Sigmoid colon (tissue), 7 donors: ENCODE results near the gene NCCRP1. TPM values are rescaled to one million over a fixed set of nuclear protein-coding genes. Genes with fewer than 3 reads are reported as not detected.

Experiments
- DNase-seq: peaks from one replicate; pipeline ENCODE4 v3.0.0-alpha.2; 2019
- H3K27ac ChIP-seq, 4 donors: fragments of 200-600 bp; sonication (generic); one replicate each; pipeline ENCODE4 v1.5.1; 2016 to 2019; ENCODE audit warnings: mild to moderate bottlenecking in 1 of 4
- H3K27me3 ChIP-seq, 3 donors: fragments of 200-600 bp; sonication (generic); one replicate each; pipeline ENCODE4 v1.5.1; 2019; ENCODE audit warnings: mild to moderate bottlenecking in 1 of 3
- H3K36me3 ChIP-seq, 4 donors: fragments of 200-600 bp; sonication (generic); one replicate each; pipeline ENCODE4 v1.5.1; 2016 to 2019
- H3K4me1 ChIP-seq, 4 donors: fragments of 200-600 bp; sonication (generic); one replicate each; pipeline ENCODE4 v1.5.1; 2017 to 2019
- H3K4me3 ChIP-seq, 4 donors: fragments of 200-600 bp; sonication (generic); one replicate each; pipeline ENCODE4 v1.5.1; 2017 to 2019; ENCODE audit warnings: mild to moderate bottlenecking in 2 of 4, moderate library complexity in 1 of 4
- H3K9me3 ChIP-seq, 4 donors: fragments of 200-600 bp in 3 of 4; sonication (generic) in 3 of 4; one replicate each; pipeline versions ENCODE4 v1.5.1 to v1.6.1; 2013 to 2019
- EP300 ChIP-seq, 4 donors: sonication (generic); formaldehyde crosslinking; IDR thresholded peaks; one replicate each; pipeline ENCODE4 v1.6.1; 2017; ENCODE audit warnings: antibody characterized with exemption in 4 of 4
- POLR2A ChIP-seq, 2 donors: fragments of 450-650 bp; IDR thresholded peaks; one replicate each; pipeline ENCODE4 v1.6.1; 2016; ENCODE audit warnings: antibody characterized with exemption in 2 of 2, mild to moderate bottlenecking in 2 of 2, moderate library complexity in 2 of 2
- POLR2AphosphoS5 ChIP-seq, 4 donors: sonication (generic); formaldehyde crosslinking; IDR thresholded peaks; one replicate each; pipeline ENCODE4 v1.6.1; 2017; ENCODE audit warnings: antibody characterized with exemption in 4 of 4
- WGBS, 2 donors: extraction: QIAGEN DNeasy Blood & Tissue Kit; methylation state at CpG; one replicate each; pipeline ENCODE4 v1.1.7; 2013; 5-methylcytosine and 5-hydroxymethylcytosine counted together
- intact Hi-C: fragments of 100-400 bp; cut with DNase I; formaldehyde crosslinking; loops from one replicate; pipeline ENCODE4 v1.15.1; 2023
- polyA plus RNA-seq, 3 donors: library from polyadenylated mRNA; stranded (reverse); fragments of 200-250 nt; gene quantifications; one replicate each; pipeline ENCODE4 v1.2.3, GENCODE V29; 2013
- total RNA-seq, 4 donors: library from RNA; depleted of rRNA; stranded (reverse); fragments of >200 nt; gene quantifications; one replicate each; pipeline ENCODE4 v1.1.0, GENCODE V29; 2016
- TF ChIP-seq, protein P1 (sequence below), 4 experiments: fragments of 450-650 bp in 3 of 4; fragments of 200-600 bp in 1 of 4; IDR thresholded peaks; one replicate each; pipeline ENCODE4 v1.5.1; 2016 to 2019; ENCODE audit warnings: antibody characterized with exemption in 4 of 4, mild to moderate bottlenecking in 3 of 4, moderate library complexity in 2 of 4
- donor health status: healthy with polysubstance abuse.
- donor health status: Bipolar disorder and iron deficiency.
- donor health status: healthy.

Gene NCCRP1
- total and polyA plus RNA-seq, 7 donors, result 0.41 to 0.60 (median 0.52) TPM; not detected in 4

DNA sequence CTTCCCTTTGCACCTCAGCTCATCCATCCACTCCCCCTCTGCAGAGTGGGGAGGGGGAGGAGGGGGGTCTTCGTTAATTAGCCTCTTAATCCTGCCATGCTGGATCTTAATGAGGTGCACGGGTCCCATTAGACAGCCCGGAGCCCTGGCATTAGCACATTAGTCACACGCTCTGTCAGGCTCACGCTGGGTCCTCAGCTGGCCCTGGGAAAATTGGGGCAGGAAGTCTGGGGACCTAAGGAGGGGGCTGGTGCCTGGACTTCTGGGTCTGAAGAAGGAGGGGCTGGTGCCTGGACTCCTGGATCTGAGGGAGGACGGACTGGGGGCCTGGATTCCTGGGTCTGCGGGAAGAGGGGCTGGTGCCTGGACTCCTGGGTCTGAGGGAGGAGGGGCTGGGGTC is 444 bp upstream of the NCCRP1 start:
- H3K4me3 ChIP-seq, result no peak overlapping the region
- no peak for DNase-seq
- no peaks in the 10 kb centered on the region for H3K36me3 ChIP-seq
- 32 to 38% methylated on average over 7 of the region's 7 CpGs for WGBS, 2 donors
- H3K27me3 ChIP-seq, result peaks cover 19 to 64% (median 59%) of the 10 kb centered on the region in 3 donors
- peaks cover 0 to 6% (median 6%) of the 10 kb centered on the region in 4 donors for H3K4me1 ChIP-seq
- H3K27ac ChIP-seq, result no peak overlapping the region
- intact Hi-C loops, result no loop called here
- TF ChIP-seq POLR2A (IDR thresholded peaks at IDR 0.05), result no peak
- no peak for TF ChIP-seq POLR2AphosphoS5 (IDR thresholded peaks at IDR 0.05)
- TF ChIP-seq, protein P1, sequence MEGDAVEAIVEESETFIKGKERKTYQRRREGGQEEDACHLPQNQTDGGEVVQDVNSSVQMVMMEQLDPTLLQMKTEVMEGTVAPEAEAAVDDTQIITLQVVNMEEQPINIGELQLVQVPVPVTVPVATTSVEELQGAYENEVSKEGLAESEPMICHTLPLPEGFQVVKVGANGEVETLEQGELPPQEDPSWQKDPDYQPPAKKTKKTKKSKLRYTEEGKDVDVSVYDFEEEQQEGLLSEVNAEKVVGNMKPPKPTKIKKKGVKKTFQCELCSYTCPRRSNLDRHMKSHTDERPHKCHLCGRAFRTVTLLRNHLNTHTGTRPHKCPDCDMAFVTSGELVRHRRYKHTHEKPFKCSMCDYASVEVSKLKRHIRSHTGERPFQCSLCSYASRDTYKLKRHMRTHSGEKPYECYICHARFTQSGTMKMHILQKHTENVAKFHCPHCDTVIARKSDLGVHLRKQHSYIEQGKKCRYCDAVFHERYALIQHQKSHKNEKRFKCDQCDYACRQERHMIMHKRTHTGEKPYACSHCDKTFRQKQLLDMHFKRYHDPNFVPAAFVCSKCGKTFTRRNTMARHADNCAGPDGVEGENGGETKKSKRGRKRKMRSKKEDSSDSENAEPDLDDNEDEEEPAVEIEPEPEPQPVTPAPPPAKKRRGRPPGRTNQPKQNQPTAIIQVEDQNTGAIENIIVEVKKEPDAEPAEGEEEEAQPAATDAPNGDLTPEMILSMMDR (IDR thresholded peaks at IDR 0.05), result no peak
- TF ChIP-seq EP300 (IDR thresholded peaks at IDR 0.05), result no peak
- H3K9me3 ChIP-seq, result no peaks in the 10 kb centered on the region

- no peaks in the 10 kb centered on the region for H3K9me3 ChIP-seq
- no peak overlapping the region for H3K27ac ChIP-seq
- DNase-seq, result no peak
- H3K4me3 ChIP-seq, result no peak overlapping the region
- no peaks in the 10 kb centered on the region for H3K36me3 ChIP-seq
- TF ChIP-seq EP300 (IDR thresholded peaks at IDR 0.05) (no peak), POLR2AphosphoS5 (IDR thresholded peaks at IDR 0.05) (no peak), POLR2A (IDR thresholded peaks at IDR 0.05) (no peak)
- TF ChIP-seq, protein P1 (IDR thresholded peaks at IDR 0.05), result no peak
- intact Hi-C loops, result no loop called here
- peaks cover 0 to 6% (median 6%) of the 10 kb centered on the region in 4 donors for H3K4me1 ChIP-seq
- 26 to 50% methylated on average over 5 of the region's 5 CpGs for WGBS, 2 donors
- peaks cover 22 to 79% (median 73%) of the 10 kb centered on the region in 3 donors for H3K27me3 ChIP-seq
These were observed 1.0 kb downstream of the NCCRP1 start for GRCh38 chr19:39197808-39198207.

- peak; percentile 67 for DNase-seq
These were observed 2.3 kb downstream of the NCCRP1 start for GRCh38 chr19:39199025-39199424.

GRCh38 chr19:39200066-39200802 is 3.5 kb downstream of the NCCRP1 start:
- peaks cover 35 to 98% (median 85%) of the 10 kb centered on the region in 3 donors for H3K27me3 ChIP-seq
- 83 to 88% methylated on average over 32 of the region's 32 CpGs for WGBS, 2 donors
- no peak for DNase-seq
- peaks cover 0 to 6% (median 6%) of the 10 kb centered on the region in 4 donors for H3K4me1 ChIP-seq
- intact Hi-C loops, result no loop called here
- H3K27ac ChIP-seq, result no peak overlapping the region
- TF ChIP-seq EP300 (IDR thresholded peaks at IDR 0.05) (no peak), POLR2AphosphoS5 (IDR thresholded peaks at IDR 0.05) (no peak), POLR2A (IDR thresholded peaks at IDR 0.05) (no peak)
- TF ChIP-seq, protein P1 (IDR thresholded peaks at IDR 0.05), result no peak
- no peaks in the 10 kb centered on the region for H3K9me3 ChIP-seq
- no peak overlapping the region for H3K4me3 ChIP-seq
- H3K36me3 ChIP-seq, result no peaks in the 10 kb centered on the region

More at GRCh38 chr19:39199025-39199424, 2.3 kb downstream of the NCCRP1 start:
- no peak overlapping the region for H3K4me3 ChIP-seq
- intact Hi-C loops, result no loop called here
- TF ChIP-seq POLR2AphosphoS5 (IDR thresholded peaks at IDR 0.05) (no peak), POLR2A (IDR thresholded peaks at IDR 0.05) (no peak), EP300 (IDR thresholded peaks at IDR 0.05) (no peak)
- TF ChIP-seq, protein P1 (IDR thresholded peaks at IDR 0.05), result no peak
- H3K27me3 ChIP-seq, result peaks cover 33 to 91% (median 86%) of the 10 kb centered on the region in 3 donors
- WGBS, 2 donors, result 23 to 48% methylated on average over 11 of the region's 11 CpGs
- no peaks in the 10 kb centered on the region for H3K36me3 ChIP-seq
- no peaks in the 10 kb centered on the region for H3K9me3 ChIP-seq
- H3K4me1 ChIP-seq, result peaks cover 0 to 6% (median 6%) of the 10 kb centered on the region in 4 donors
- no peak overlapping the region for H3K27ac ChIP-seq
